GM10266 (cell line): Measurements from ENCODE around the gene WTAP.
"Not testable (repeated sequence)": the region's sequence is repeated elsewhere in the genome, so short reads cannot be mapped to it uniquely, and the experiment has no call there.

Experiments
- DNase-seq: peaks from one replicate; pipeline ENCODE4 v3.0.0; 2012; ENCODE audit errors: extremely low spot score
- CTCF ChIP-seq: IDR thresholded peaks from 2 replicates; pipeline ENCODE4 v1.5.1; 2012; ENCODE audit warnings: mild to moderate bottlenecking, low read depth; ENCODE audit not compliant: control insufficient read depth, insufficient read depth; ENCODE audit errors: missing control alignments

WTAP gene

DNA sequence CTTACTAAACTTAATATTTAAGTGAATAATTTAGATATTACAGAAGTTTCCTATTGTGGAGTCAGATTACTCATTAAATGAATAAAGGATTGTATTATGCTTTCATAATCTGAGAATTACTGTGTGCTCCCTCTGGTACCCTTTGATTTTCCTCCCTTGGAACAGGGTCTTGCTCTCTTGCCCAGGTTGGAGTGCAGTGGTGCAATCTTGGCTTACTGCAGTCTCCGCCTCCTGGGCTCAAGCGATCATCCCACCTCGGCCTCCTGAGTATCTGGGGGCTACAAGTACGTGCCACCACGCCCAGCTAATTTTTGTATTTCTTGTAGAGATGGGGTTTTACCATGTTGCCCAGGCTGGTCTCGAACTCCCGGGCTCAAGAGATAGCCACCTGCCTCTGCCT, 9.6 kb downstream of the WTAP start:
- DNase-seq, result no peak
- no peak for TF ChIP-seq CTCF

GRCh38 chr6:159739341-159739740, 12.0 kb downstream of the WTAP start:
- TF ChIP-seq CTCF, result no peak
- DNase-seq, result no peak

GRCh38 chr6:159742165-159742564, 14.9 kb downstream of the WTAP start:
- DNase-seq, result no peak
- TF ChIP-seq CTCF, result no peak

DNA sequence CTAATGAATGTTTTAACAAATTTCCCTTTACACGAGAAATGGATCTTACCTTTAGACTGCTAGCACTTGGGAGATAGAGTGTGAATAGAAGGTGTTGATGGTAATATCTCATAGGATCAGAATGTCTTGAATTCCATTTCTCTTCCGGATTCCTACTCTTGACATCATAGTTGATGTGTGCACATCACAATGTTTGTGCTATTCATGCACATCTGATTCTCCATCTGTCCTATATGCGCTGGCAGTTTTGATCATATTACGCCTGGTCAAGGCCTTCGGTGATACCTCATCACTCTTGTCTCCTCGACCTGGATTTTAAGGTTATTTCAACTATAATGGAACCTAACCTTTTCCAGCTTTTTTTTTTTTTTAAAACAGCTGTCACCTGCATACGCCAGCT, 17.8 kb downstream of the WTAP start:
- DNase-seq, result no peak
- TF ChIP-seq CTCF, result no peak

DNA sequence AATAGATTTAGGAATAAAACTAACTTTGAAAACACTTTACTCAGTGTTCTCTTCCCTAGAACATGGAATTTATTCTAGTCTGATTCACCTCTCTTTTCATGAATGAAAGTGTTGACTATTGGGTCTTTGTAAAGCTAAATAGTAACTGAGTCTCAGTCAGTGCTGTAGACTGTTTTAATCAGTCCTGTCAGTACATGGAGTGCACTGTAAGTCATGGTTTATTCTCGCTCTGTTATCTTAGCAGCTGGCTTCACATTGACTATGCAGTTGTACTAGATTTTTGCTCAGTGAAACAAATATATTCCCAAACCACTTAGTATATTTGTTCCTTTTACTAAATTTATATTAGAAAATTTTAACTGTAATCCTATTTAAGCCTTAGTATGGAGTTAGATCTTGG, 19.5 kb downstream of the WTAP start:
- no peak for DNase-seq
- no peak for TF ChIP-seq CTCF

GRCh38 chr6:159748127-159748526, 20.8 kb downstream of the WTAP start:
- not testable (repeated sequence) for DNase-seq

GRCh38 chr6:159751448-159751847, 24.1 kb downstream of the WTAP start:
- DNase-seq, result no peak
- no peak for TF ChIP-seq CTCF

GRCh38 chr6:159753081-159753872, 26.0 kb downstream of the WTAP start:
- DNase-seq, result no peak
- TF ChIP-seq CTCF, result no peak
